GM12878 (cell line): ENCODE data around the gene DCLRE1B. TPM values are rescaled to one million over a fixed set of nuclear protein-coding genes. Genes with fewer than 3 reads are reported as not detected.

Source experiments
- BCLAF1 ChIP-seq: fragments of 450-650 bp; IDR thresholded peaks from 2 replicates; pipeline ENCODE4 v1.6.1; 2017; ENCODE audit warnings: antibody characterized with exemption, mild to moderate bottlenecking, moderate library complexity
- BMI1 ChIP-seq: fragments of 450-650 bp; IDR thresholded peaks from 2 replicates; pipeline ENCODE4 v1.6.1; 2016; ENCODE audit warnings: mild to moderate bottlenecking, moderate library complexity, borderline replicate concordance
- ESRRA ChIP-seq: IDR thresholded peaks from 2 replicates; pipeline ENCODE4 v1.6.1; 2012; ENCODE audit warnings: mild to moderate bottlenecking, low read length, improper control_type of control experiment
- IKZF1 ChIP-seq: fragments of 450-650 bp; conservative IDR thresholded peaks from 2 replicates; pipeline ENCODE4 v1.6.1; 2017; ENCODE audit warnings: antibody characterized with exemption, mild to moderate bottlenecking
- JUNB ChIP-seq: IDR thresholded peaks from 2 replicates; pipeline ENCODE4 v1.6.1; 2016; ENCODE audit warnings: antibody characterized with exemption, mild to moderate bottlenecking
- KLF5 ChIP-seq: fragments of 450-650 bp; IDR thresholded peaks from 2 replicates; pipeline ENCODE4 v1.6.1; 2014; ENCODE audit warnings: mild to moderate bottlenecking; ENCODE audit not compliant: partially characterized antibody
- MAX ChIP-seq: IDR thresholded peaks from 2 replicates; pipeline ENCODE4 v1.6.1; 2012; ENCODE audit warnings: low read depth, low read length, improper control_type of control experiment
- NBN ChIP-seq: fragments of 450-650 bp; IDR thresholded peaks from 2 replicates; pipeline ENCODE4 v1.6.1; 2016
- POLR2A ChIP-seq: IDR thresholded peaks from 2 replicates; pipeline ENCODE4 v1.6.1; 2011; ENCODE audit warnings: low read depth, mild to moderate bottlenecking, low read length
- RELB ChIP-seq: fragments of 450-650 bp; IDR thresholded peaks from 2 replicates; pipeline ENCODE4 v1.6.1; 2017; ENCODE audit warnings: low read depth, mild to moderate bottlenecking, moderate library complexity
- RUNX3 ChIP-seq: IDR thresholded peaks from 2 replicates; pipeline ENCODE4 v1.6.1; 2012; ENCODE audit warnings: low read length, inconsistent platforms
- SIX5 ChIP-seq: IDR thresholded peaks from 2 replicates; pipeline ENCODE4 v1.6.1; 2011; ENCODE audit warnings: mild to moderate bottlenecking, low read depth, low read length, moderate library complexity; ENCODE audit not compliant: severe bottlenecking
- SPI1 ChIP-seq: IDR thresholded peaks from 2 replicates; pipeline ENCODE4 v1.6.1; 2011; ENCODE audit warnings: low read depth, mild to moderate bottlenecking, low read length, moderate library complexity, borderline replicate concordance; ENCODE audit not compliant: insufficient read depth
- ZBTB11 ChIP-seq: fragments of 450-650 bp; formaldehyde crosslinking; IDR thresholded peaks from 2 replicates; pipeline ENCODE4 v1.5.0; 2022; ENCODE audit warnings: mild to moderate bottlenecking, missing genetic modification characterization
- ZNF384 ChIP-seq: IDR thresholded peaks from 2 replicates; pipeline ENCODE4 v1.6.1; 2012; ENCODE audit warnings: low read depth, mild to moderate bottlenecking, low read length, improper control_type of control experiment, borderline replicate concordance
- ZNF592 ChIP-seq: fragments of 450-650 bp; IDR thresholded peaks from 2 replicates; pipeline ENCODE4 v1.6.1; 2017; ENCODE audit warnings: mild to moderate bottlenecking, moderate library complexity
- polyA plus RNA-seq, 11 experiments: library from polyadenylated mRNA; depleted of rRNA in 4 of 11; unstranded in 6 of 11; stranded (reverse) in 5 of 11; fragments of >200 nt; fragmentation: Nextera tagmentation in 4 of 11; fragmentation: Illumina TruSeq in 1 of 11; extraction: Ambion mirVana in 4 of 11; extraction: Trizol in 1 of 11; gene quantifications; 1 replicate in 1 of 11; 2 replicates in 10 of 11; pipeline versions ENCODE4 v1.2.1 to v1.2.3, GENCODE V29; 2011 to 2016; ENCODE audit warnings: inconsistent platforms in 2 of 11, missing spikeins in 2 of 11, low read depth in 1 of 11
- total RNA-seq, 4 experiments: library from RNA; depleted of rRNA in 3 of 4; stranded (reverse); fragments of >200 nt in 3 of 4; fragmentation: Illumina TruSeq in 1 of 4; extraction: Trizol in 1 of 4; gene quantifications; 2 replicates each; pipeline versions ENCODE4 v1.2.1 to v1.2.3, GENCODE V29; 2013 to 2021

DCLRE1B gene
- total and polyA plus RNA-seq, 10 of the 15 experiments (the other 5 are each of a cell fraction or from before 2014, with no cell fraction given): 5.4 to 18.3 (median 13.4) TPM

GRCh38 chr1:113940365-113941244 is 35.5 kb downstream of the DCLRE1B start (continued):
- TF ChIP-seq BCLAF1 (no peak), POLR2A (no peak), RELB (peak; percentile 84), BMI1 (no peak), KLF5 (no peak), ZNF592 (no peak), ESRRA (no peak), ZBTB11 (no peak), NBN (no peak), JUNB (no peak), MAX (no peak), ZNF384 (no peak), SPI1 (peak; percentile 45; the same call in 1 of the 2 replicates), IKZF1 (peak; percentile 76), RUNX3 (peak; percentile 98), SIX5 (no peak)
